Measurements from ENCODE around the gene SLBP. TPM values are rescaled to one million over a fixed set of nuclear protein-coding genes. Genes with fewer than 3 reads are reported as not detected.

SLBP gene
- polyA plus RNA-seq, 1 experiment = 36.9 TPM

- CTCF ChIA-PET = interaction anchor here (0.8 to 1.8 kb wide), 3 partner anchors 8 to 11 kb away, joined by 3 to 6 read pairs (median 5); no protein-coding TSS in a partner anchor
- TF ChIP-seq CTCF (IDR thresholded peaks at IDR 0.05; ENCODE audit: insufficient read depth, low read depth, low read length) = no peak
- DNase-seq (ENCODE audit: low read depth) = no peak
- Histone ChIP-seq H3K4me3 (ENCODE audit: low read depth, low read length) (no peak overlapping the region), H3K27me3 (ENCODE audit: control insufficient read depth, insufficient read depth, low read length) (no peaks in the 10 kb centered on the region), H3K36me3 (ENCODE audit: control insufficient read depth, insufficient read depth, low read length) (peaks cover 18% of the 10 kb centered on the region)
- POLR2A ChIA-PET = no interaction called here
These were observed 25.5 kb upstream of the SLBP start for GRCh38 chr4:1737666-1738065.

- ChIA-PET CTCF (interaction anchor here (0.8 to 1.8 kb wide), 4 partner anchors 9 to 12 kb away, joined by 3 to 6 read pairs (median 4); no protein-coding TSS in a partner anchor), POLR2A (no interaction called here)
- Histone ChIP-seq H3K36me3 (ENCODE audit: control insufficient read depth, insufficient read depth, low read length) (peaks cover 17% of the 10 kb centered on the region), H3K27me3 (ENCODE audit: control insufficient read depth, insufficient read depth, low read length) (no peaks in the 10 kb centered on the region), H3K4me3 (ENCODE audit: low read depth, low read length) (no peak overlapping the region)
- no peak for DNase-seq (ENCODE audit: low read depth)
- TF ChIP-seq CTCF (IDR thresholded peaks at IDR 0.05; ENCODE audit: insufficient read depth, low read depth, low read length) = no peak
These were observed 24.7 kb upstream of the SLBP start for GRCh38 chr4:1736812-1737211.

- Histone ChIP-seq H3K4me3 (ENCODE audit: low read depth, low read length) (no peak overlapping the region), H3K36me3 (ENCODE audit: control insufficient read depth, insufficient read depth, low read length) (peaks cover 13% of the 10 kb centered on the region), H3K27me3 (ENCODE audit: control insufficient read depth, insufficient read depth, low read length) (no peaks in the 10 kb centered on the region)
- DNase-seq (ENCODE audit: low read depth) = no peak
- CTCF ChIA-PET = interaction anchor here (0.6 to 3.2 kb wide), 3 partner anchors 9 to 177 kb away, joined by 3 to 9 read pairs (median 6); no protein-coding TSS in a partner anchor
- no peak for TF ChIP-seq CTCF (IDR thresholded peaks at IDR 0.05; ENCODE audit: insufficient read depth, low read depth, low read length)
- POLR2A ChIA-PET = no interaction called here
These were observed 23.1 kb upstream of the SLBP start for GRCh38 chr4:1735215-1735614.

GRCh38 chr4:1732911-1733310 is 20.8 kb upstream of the SLBP start:
- no peak for DNase-seq (ENCODE audit: low read depth)
- no peaks in the 10 kb centered on the region for H3K27me3 ChIP-seq (ENCODE audit: control insufficient read depth, insufficient read depth, low read length)
- H3K4me3 ChIP-seq (ENCODE audit: low read depth, low read length) = no peak overlapping the region
- peaks cover 17% of the 10 kb centered on the region for H3K36me3 ChIP-seq (ENCODE audit: control insufficient read depth, insufficient read depth, low read length)
- no peak for TF ChIP-seq CTCF (IDR thresholded peaks at IDR 0.05; ENCODE audit: insufficient read depth, low read depth, low read length)
- ChIA-PET POLR2A (no interaction called here), CTCF (interaction anchor here (3.2 kb wide), 1 partner anchor 40 kb away, joined by 9 read pairs; no protein-coding TSS in a partner anchor)

GRCh38 chr4:1731180-1731579 is 19.1 kb upstream of the SLBP start:
- CTCF ChIA-PET = interaction anchor here (0.7 to 3.2 kb wide), 7 partner anchors 9 to 40 kb away, joined by 3 to 23 read pairs (median 6); no protein-coding TSS in a partner anchor
- POLR2A ChIA-PET = no interaction called here

More at GRCh38 chr4:1731180-1731579, 19.1 kb upstream of the SLBP start:
- no peak for DNase-seq (ENCODE audit: low read depth)
- Histone ChIP-seq H3K4me3 (ENCODE audit: low read depth, low read length) (no peak overlapping the region), H3K27me3 (ENCODE audit: control insufficient read depth, insufficient read depth, low read length) (no peaks in the 10 kb centered on the region), H3K36me3 (ENCODE audit: control insufficient read depth, insufficient read depth, low read length) (peaks cover 8% of the 10 kb centered on the region)
- no peak for TF ChIP-seq CTCF (IDR thresholded peaks at IDR 0.05; ENCODE audit: insufficient read depth, low read depth, low read length)
